Measurements from ENCODE around the gene PLEKHM1. TPM values are rescaled to one million over a fixed set of nuclear protein-coding genes. Genes with fewer than 3 reads are reported as not detected.

PLEKHM1 gene
- polyA plus RNA-seq, 4 donors, result 11.3 to 16.8 (median 14.7) TPM

GRCh38 chr17:45429339-45430005, 61.0 kb downstream of the PLEKHM1 start:
- DNase-seq (ENCODE audit: low read depth in 4 of 4, low spot score in 3 of 4), result no peak

- no peak for DNase-seq (ENCODE audit: low read depth in 4 of 4, low spot score in 3 of 4)
Measured at GRCh38 chr17:45428931-45429338, 61.6 kb downstream of the PLEKHM1 start.

DNA sequence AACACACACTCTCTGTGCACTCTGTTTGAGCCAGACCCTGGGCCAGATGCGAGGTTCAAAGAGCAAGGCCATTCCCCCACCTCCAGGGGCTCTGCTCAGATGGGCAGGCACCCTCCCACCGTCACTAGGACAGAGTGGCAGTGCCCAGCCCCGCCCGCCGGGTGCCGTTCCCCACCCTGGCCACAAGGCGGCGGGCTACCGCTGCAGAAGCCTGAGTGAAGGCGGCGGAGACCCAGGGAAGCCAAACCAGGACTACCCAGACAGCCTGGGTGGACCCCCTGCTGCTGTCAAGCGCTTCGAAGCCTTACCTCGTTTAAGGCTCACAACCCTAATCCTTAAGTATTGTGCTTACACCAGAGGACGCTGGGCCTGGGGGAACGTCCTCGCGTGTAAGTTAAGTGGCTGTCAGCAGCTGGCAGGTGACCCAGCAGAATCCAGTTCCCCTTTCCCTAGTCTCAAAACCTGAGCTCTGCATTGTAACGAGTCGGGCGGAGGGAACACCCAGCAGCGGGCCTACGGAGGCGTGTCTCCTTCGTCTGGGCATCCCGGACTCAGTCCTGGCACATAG, 62.4 kb downstream of the PLEKHM1 start:
- no peak for DNase-seq (ENCODE audit: low read depth in 4 of 4, low spot score in 3 of 4)

DNA sequence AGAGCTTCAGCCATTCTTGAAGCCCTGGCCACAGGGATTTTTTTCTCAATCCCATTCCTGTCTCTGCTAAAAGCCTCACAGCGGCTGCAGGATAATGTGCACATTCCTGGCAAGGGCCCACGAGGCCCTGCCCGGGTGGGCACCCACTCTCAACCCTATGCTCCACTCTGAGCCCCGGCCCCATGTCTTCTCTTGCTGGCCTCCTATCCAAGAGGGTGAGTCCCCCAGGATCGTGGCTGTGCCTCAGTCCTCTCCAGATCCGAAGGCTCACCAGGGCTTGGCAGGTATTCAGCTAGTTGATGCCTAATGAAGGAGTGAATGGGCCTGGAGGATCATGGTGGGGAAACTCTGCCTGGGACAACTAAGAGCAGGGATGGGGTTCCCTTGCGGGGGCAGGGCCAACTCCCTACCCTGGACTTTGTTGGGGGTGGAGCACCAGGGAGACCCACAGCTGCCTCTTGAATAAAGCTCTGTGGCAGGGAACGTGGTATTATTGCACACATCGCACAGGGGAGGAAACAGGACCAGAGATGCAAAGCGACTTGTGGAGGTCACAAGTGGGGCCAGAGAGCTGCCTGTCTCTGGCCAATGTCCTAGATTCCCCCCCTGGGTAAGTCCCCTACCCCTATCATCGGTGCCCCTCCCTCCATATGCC, 63.2 kb downstream of the PLEKHM1 start:
- no peak for DNase-seq (ENCODE audit: low read depth in 4 of 4, low spot score in 3 of 4)

GRCh38 chr17:45426561-45426960, 64.0 kb downstream of the PLEKHM1 start:
- DNase-seq (ENCODE audit: low read depth in 4 of 4, low spot score in 3 of 4), result no peak

- DNase-seq (ENCODE audit: low read depth in 4 of 4, low spot score in 3 of 4), result no peak
Measured at GRCh38 chr17:45425984-45426413, 64.5 kb downstream of the PLEKHM1 start.

- no peak for DNase-seq (ENCODE audit: low read depth in 4 of 4, low spot score in 3 of 4)
Measured at GRCh38 chr17:45425125-45425983, 65.2 kb downstream of the PLEKHM1 start.

DNA sequence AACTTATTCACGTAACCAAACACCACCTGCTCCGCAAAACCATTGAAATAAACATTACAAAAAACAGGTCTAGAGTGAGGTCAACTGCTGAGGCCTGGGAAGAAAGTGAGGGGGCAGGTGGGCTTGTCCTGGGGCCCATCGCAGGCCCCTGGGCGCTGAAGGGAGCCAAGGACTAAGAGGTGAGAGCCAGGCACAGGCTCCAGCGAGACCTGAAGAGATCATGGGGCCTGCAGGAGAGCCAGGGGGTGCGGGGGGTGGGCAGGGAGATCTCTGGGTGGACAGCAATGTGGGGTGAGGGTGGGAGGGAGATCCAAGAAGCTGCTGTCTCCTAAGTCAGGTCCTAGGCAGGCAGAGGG, 65.8 kb downstream of the PLEKHM1 start:
- no peak for DNase-seq (ENCODE audit: low read depth in 4 of 4, low spot score in 3 of 4)

- DNase-seq (ENCODE audit: low read depth in 4 of 4, low spot score in 3 of 4), result no peak
Measured at GRCh38 chr17:45423975-45424335, 66.6 kb downstream of the PLEKHM1 start.

DNA sequence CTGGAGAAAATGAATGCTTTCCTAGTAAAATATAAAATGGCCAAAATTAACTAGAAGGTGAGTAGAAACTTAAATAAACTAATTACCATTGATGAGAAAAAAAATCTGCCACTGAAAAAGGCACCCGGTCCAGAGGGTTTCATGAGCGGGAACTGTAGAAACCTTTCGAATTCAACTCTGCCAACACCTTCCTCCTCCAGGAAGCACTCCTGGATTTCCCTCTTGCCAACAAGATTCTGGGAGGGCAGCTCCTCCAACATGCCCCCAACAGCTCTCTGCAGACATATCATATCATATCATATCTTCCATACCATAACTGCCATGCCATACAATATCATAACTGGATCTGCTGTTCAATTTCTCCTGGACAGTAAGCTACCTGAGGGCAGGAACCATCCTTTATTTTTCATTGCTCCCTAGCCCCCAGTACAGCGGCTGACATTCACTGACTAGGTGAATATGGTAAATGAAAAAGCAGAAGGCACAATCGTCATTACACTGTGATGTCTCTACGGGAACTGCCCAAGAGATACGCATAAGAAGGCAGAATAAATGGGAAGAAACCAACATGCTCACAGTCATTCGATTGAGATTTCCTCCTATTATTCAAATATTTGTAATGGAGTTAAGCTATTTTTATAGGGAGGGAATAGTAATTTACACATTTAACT, 67.1 kb downstream of the PLEKHM1 start:
- DNase-seq (ENCODE audit: low read depth in 4 of 4, low spot score in 3 of 4), result no peak

DNA sequence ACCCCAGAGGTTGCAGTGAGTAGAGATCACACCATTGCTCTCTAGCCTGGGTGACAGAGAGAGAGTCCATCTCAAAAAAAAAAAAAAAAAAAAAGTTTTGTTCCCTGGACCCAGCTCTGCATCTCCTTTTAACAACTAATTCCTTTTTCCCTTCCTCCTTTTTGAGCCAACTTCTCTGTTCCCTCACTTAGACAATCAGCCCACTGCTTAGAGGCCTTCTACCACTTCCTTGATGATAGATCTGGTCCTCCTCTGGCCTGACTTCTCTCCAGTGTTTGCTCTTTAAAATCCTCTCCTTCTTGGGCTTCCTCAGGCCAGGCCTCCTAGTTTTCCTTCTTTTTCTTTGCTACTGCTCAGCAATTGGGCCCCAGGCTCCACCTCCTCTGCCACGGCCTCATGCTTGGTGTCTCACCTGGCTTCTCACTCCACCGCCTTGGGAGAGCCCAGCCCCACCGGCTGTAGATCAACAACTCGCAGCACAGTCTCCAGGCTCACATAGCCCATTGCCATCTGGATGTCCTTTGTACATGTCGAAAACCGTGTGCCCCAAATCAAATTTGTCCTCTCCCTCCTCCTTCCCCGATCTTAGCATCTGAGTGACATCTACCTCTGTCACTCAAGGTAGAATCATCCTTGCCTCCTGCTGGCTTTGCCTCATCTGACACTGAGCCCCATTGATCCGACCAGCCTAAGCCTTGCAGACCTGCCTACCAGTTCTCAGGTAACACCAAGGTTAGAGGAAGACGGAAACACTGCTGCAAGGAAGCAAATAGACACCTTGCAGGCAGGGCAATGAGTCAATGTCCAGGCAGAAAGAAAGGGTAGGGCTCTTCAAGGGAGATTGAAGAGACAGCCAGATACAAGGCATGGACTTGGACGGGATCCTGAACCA, 75.3 kb downstream of the PLEKHM1 start:
- DNase-seq (ENCODE audit: low read depth in 4 of 4, low spot score in 3 of 4), result no peak

DNA sequence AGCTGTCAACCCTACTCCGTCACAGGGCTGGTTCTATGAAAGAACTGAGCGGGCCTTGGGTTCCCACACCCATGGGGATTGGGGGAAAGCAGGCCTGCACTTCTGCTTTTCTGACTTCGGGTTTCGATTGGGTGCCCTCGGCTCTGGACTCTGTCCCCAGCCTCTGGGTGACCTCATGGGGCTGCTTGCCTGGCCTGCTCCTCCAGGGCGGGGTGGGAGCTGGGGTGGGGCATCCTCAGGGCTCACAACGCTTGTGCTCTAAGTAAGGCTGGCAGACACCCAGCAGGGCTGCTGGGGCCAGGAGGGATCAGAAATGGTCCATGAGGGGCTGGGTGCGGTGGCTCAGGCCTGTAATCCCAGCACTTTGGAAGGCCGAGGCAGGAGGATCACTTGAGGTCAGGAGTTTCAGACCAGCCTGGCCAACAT, 77.0 kb downstream of the PLEKHM1 start:
- DNase-seq (ENCODE audit: low read depth in 4 of 4, low spot score in 3 of 4), result no peak

GRCh38 chr17:45411348-45412105, 79.0 kb downstream of the PLEKHM1 start:
- no peak for DNase-seq (ENCODE audit: low read depth in 4 of 4, low spot score in 3 of 4)

DNA sequence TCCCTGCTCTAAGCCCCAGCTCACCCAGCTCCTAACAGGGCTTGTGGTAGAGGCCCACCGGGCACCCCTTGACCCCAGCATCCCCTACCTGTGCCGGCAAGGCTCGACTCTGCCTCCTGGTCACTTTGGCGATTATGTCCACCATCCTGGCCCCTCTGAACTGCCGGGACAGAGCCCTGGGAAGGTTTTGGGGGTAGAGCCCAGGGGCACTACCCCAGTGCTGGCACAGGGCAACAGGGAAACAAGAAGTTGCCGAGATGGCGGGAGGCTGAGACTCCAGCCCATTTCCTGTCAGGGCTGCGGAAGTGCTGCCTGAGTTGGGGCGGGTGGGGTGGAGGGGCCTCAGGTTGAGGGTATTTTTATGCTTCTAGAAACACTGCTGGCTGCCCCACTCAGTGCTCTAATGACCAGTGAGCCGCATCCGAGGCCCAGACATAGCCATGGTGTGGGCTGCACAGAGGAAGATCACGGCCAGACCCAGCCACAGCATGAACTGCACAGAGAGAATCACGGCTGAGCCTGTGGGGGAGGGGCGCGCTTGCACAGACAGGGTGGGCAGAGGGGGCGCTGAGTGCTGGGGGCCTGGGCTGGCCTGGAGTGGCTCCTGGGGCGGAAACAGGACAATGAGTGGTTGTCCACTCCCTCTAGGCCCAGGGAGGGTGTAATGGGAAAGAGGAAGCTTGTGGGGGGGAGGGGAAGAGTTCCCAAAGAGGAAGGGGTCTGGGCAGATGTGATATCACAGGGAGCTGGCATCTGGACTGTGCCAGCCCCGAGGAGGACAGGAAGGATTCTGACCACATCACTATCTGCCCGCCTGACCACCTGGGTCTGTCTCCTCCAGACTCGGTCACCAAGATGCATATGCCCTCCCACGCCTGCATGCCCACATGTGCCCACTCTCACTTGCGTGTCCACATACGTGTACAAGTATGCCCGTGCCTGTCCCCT, 80.1 kb downstream of the PLEKHM1 start:
- DNase-seq (ENCODE audit: low read depth in 4 of 4, low spot score in 3 of 4), result no peak

DNA sequence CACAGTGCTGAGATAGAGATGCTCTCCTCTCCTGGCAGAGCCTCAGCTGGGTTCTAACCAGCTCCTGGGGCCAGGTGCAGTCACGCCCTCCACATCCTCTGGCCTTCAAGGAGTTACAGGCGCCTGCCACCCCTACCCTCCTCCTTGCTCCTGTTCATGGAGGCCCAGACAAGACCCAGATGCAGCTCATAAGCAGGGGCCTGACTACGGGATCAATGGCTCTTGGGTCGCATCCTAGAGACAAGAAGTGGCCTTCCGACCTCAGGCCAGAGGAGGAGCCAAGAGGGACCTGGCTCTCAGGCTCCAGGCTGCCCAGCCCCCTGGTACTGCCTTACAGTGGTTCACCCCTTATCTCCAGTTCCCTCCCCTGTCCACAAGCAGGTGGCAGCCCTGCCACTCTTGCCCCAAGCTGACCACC, 80.9 kb downstream of the PLEKHM1 start:
- DNase-seq (ENCODE audit: low read depth in 4 of 4, low spot score in 3 of 4), result no peak

DNA sequence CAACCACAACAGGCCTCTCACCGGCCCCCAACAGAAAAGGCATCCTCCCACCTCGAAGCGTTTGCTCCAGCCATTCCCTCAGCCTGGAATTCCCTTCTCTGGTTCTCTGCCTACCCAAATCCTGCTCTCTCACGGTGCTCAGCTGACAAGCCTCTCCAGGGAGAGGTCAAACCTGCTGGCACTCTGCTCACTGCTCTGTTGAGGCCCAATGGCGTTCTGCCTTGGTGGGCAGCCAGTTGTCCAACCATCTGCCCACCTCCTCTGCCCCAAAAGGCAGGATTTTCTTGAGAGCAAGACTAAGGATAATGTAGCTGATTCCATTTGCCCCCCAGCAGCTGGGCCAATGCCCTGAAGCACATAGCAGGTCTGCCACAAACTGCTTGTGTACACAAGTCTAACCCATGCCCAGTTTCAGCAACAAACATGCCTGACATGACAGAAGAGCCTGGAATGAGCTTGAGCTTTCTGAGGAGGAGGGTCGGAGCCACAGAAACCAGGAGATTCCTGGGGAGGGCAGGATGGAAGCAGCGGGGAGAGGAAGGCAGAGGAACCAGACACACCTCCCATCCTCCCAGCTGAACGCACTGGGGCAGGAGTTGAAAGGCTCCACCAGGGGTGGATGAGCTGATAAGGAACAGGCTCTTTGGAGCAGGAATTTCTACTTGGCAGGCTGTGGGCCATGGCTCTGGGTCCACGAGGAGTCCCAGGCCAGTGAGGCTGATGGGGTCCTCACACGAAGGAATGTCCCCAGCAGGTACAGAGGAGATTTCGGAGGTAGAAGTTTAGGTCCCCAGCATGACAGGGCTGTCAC, 81.7 kb downstream of the PLEKHM1 start:
- no peak for DNase-seq (ENCODE audit: low read depth in 4 of 4, low spot score in 3 of 4)

DNA sequence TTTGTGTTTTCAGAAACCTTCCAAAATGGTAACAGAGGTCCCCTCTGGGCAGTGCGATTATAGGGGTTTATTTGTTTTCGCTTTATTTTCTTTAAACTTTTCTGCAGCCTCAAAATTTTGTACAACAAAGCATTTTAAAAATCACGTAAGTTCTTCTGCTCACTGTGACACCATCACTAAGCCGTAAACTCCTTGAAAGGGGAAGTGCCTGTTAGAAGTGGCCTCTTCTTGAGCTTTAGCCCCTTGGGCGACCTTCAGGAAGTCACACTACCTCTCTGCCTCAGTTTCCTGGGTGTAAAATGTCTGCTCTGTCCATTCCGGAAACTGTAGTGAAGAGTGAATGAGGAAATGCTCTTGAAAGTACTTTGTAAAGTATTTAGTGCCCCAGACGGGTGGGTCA, 84.4 kb downstream of the PLEKHM1 start:
- DNase-seq (ENCODE audit: low read depth in 4 of 4, low spot score in 3 of 4), result no peak
